ENCODE measurements around the gene OPRL1.

- TF ChIP-seq EZH2phosphoT487 (conservative IDR thresholded peaks at IDR 0.05; ENCODE audit: low read length) (no peak), CTCF (IDR thresholded peaks at IDR 0.05; ENCODE audit: insufficient read depth, low read length, poor library complexity, severe bottlenecking) (no peak)
These were observed 20.6 kb downstream of the OPRL1 start for GRCh38 chr20:64100566-64100888.
